ENCODE data around the gene CA9. TPM values are rescaled to one million over a fixed set of nuclear protein-coding genes. Genes with fewer than 3 reads are reported as not detected.

CA9 gene
- total RNA-seq, 1 donor from 2014 or later = not detected

- Mint-ChIP-seq H3K9me3 (ENCODE audit: unreplicated experiment) (no peaks in the 10 kb centered on the region), H3K36me3 (ENCODE audit: low read depth, unreplicated experiment) (peaks cover 2% of the 10 kb centered on the region), H3K4me1 (ENCODE audit: low read depth, unreplicated experiment) (peaks cover 11% of the 10 kb centered on the region), H3K27me3 (ENCODE audit: low read depth, unreplicated experiment) (no peaks in the 10 kb centered on the region), H3K27ac (ENCODE audit: unreplicated experiment) (peak overlapping the region; percentile 77), H3K4me3 (ENCODE audit: unreplicated experiment) (peak overlapping the region; percentile 88)
- TF ChIP-seq EZH2 (IDR thresholded peaks at IDR 0.05; ENCODE audit: insufficient read depth, low read length) = no peak
- TF ChIP-seq CTCF (IDR thresholded peaks at IDR 0.05; ENCODE audit: insufficient read depth, low read depth, low read length) = no peak
- H4K20me1 ChIP-seq (ENCODE audit: insufficient read depth, low read length) = no peaks in the 10 kb centered on the region
- no peaks in the 10 kb centered on the region for H3K79me2 ChIP-seq (ENCODE audit: insufficient read depth, low read length)
- no peaks in the 10 kb centered on the region for H3K36me3 ChIP-seq (ENCODE audit: insufficient read depth, low read length)
- peaks cover 16% of the 10 kb centered on the region for H3K4me1 ChIP-seq (ENCODE audit: insufficient read depth, low read length)
- no peaks in the 10 kb centered on the region for H3K27me3 ChIP-seq (ENCODE audit: insufficient read depth, low read length)
- no peak overlapping the region for H3K27ac ChIP-seq (ENCODE audit: low read depth, low read length)
- DNase-seq (ENCODE audit: low read depth) (peak; percentile 8), FAIRE-seq (no peak)
- H2AFZ ChIP-seq (ENCODE audit: low read depth, low read length) = peak overlapping the region; percentile 83
- peak overlapping the region; percentile 73 for H3K4me3 ChIP-seq (ENCODE audit: insufficient read depth, low read depth, low read length)
- no peaks in the 10 kb centered on the region for H3K9me3 ChIP-seq (ENCODE audit: insufficient read depth, low read depth, low read length)
- peak overlapping the region; percentile 88 for H3K4me2 ChIP-seq (ENCODE audit: low read length)
- H3K9ac ChIP-seq (ENCODE audit: low read length) = peak overlapping the region; percentile 79
Measured at GRCh38 chr9:35646153-35646532, 27.6 kb upstream of the CA9 start.

GRCh38 chr9:35646533-35647265 lies 27.0 kb upstream of the CA9 start:
- H3K27me3 Mint-ChIP-seq (ENCODE audit: low read depth, unreplicated experiment) = no peaks in the 10 kb centered on the region
- Histone ChIP-seq H3K9ac (ENCODE audit: low read length) (peak overlapping the region; percentile 79), H3K4me3 (ENCODE audit: insufficient read depth, low read depth, low read length) (peak overlapping the region; percentile 73), H4K20me1 (ENCODE audit: insufficient read depth, low read length) (no peaks in the 10 kb centered on the region), H3K36me3 (ENCODE audit: insufficient read depth, low read length) (no peaks in the 10 kb centered on the region), H2AFZ (ENCODE audit: low read depth, low read length) (peak overlapping the region; percentile 83), H3K79me2 (ENCODE audit: insufficient read depth, low read length) (no peaks in the 10 kb centered on the region), H3K27me3 (ENCODE audit: insufficient read depth, low read length) (no peaks in the 10 kb centered on the region), H3K9me3 (ENCODE audit: insufficient read depth, low read depth, low read length) (no peaks in the 10 kb centered on the region), H3K4me1 (ENCODE audit: insufficient read depth, low read length) (peaks cover 16% of the 10 kb centered on the region), H3K4me2 (ENCODE audit: low read length) (peak overlapping the region; percentile 88), H3K27ac (ENCODE audit: low read depth, low read length) (no peak overlapping the region)
- peak overlapping the region; percentile 88 for H3K4me3 Mint-ChIP-seq (ENCODE audit: unreplicated experiment)
- H3K4me1 Mint-ChIP-seq (ENCODE audit: low read depth, unreplicated experiment) = peaks cover 11% of the 10 kb centered on the region
- TF ChIP-seq EZH2 (IDR thresholded peaks at IDR 0.05; ENCODE audit: insufficient read depth, low read length) = no peak
- peak; percentile 55 for TF ChIP-seq CTCF (IDR thresholded peaks at IDR 0.05; ENCODE audit: insufficient read depth, low read depth, low read length)
- no peaks in the 10 kb centered on the region for H3K9me3 Mint-ChIP-seq (ENCODE audit: unreplicated experiment)
- peaks cover 2% of the 10 kb centered on the region for H3K36me3 Mint-ChIP-seq (ENCODE audit: low read depth, unreplicated experiment)
- FAIRE-seq (no peak), DNase-seq (ENCODE audit: low read depth) (peak; percentile 57)
- H3K27ac Mint-ChIP-seq (ENCODE audit: unreplicated experiment) = peak overlapping the region; percentile 77

Measured in astrocyte (in vitro differentiated cells and primary cell).